Neutrophil (primary cell): ENCODE measurements around the gene BAIAP2L2.

Experiments used
- H3K27ac ChIP-seq: fragments of 200-600 bp; sonication (generic); 2 replicates; pipeline ENCODE4 v1.5.1; 2016; ENCODE audit warnings: mild to moderate bottlenecking, moderate library complexity
- H3K27me3 ChIP-seq: fragments of 200-600 bp; sonication (generic); 2 replicates; pipeline ENCODE4 v1.6.0; 2016; ENCODE audit warnings: mild to moderate bottlenecking
- H3K36me3 ChIP-seq: fragments of 200-600 bp; sonication (generic); 2 replicates; pipeline ENCODE4 v1.5.1; 2017
- H3K4me1 ChIP-seq, 2 experiments: fragments of 200-600 bp in 1 of 2; sonication (generic) in 1 of 2; 1 replicate in 1 of 2; 2 replicates in 1 of 2; pipeline versions ENCODE4 v1.5.1 to v1.6.1; 2013 to 2016; ENCODE audit warnings: low read depth in 1 of 2, low read length in 1 of 2, mild to moderate bottlenecking in 1 of 2, moderate library complexity in 1 of 2; ENCODE audit not compliant: control insufficient read depth in 1 of 2, insufficient read depth in 1 of 2
- H3K4me3 ChIP-seq, 2 experiments: fragments of 200-600 bp in 1 of 2; sonication (generic) in 1 of 2; 1 replicate in 1 of 2; 2 replicates in 1 of 2; pipeline ENCODE4 v1.5.1; 2013 to 2016; ENCODE audit warnings: low read depth in 1 of 2, low read length in 1 of 2, mild to moderate bottlenecking in 1 of 2, moderate library complexity in 1 of 2
- H3K9me3 ChIP-seq: fragments of 200-600 bp; sonication (generic); 2 replicates; pipeline ENCODE4 v1.5.1; 2016
- TF ChIP-seq, protein P1 (sequence below): fragments of 200-600 bp; sonication (generic); IDR thresholded peaks from 2 replicates; pipeline ENCODE4 v1.5.1; 2016; ENCODE audit warnings: antibody characterized with exemption

The BAIAP2L2 gene

GRCh38 chr22:38114484-38115398 is 4.3 kb upstream of the BAIAP2L2 start:
- Histone ChIP-seq H3K4me1 (peaks cover 0 to 3% of the 10 kb centered on the region in 2 experiments), H3K27me3 (no peaks in the 10 kb centered on the region), H3K4me3 (no peak overlapping the region), H3K36me3 (peaks cover 22% of the 10 kb centered on the region), H3K27ac (no peak overlapping the region), H3K9me3 (no peaks in the 10 kb centered on the region)
- TF ChIP-seq, protein P1, sequence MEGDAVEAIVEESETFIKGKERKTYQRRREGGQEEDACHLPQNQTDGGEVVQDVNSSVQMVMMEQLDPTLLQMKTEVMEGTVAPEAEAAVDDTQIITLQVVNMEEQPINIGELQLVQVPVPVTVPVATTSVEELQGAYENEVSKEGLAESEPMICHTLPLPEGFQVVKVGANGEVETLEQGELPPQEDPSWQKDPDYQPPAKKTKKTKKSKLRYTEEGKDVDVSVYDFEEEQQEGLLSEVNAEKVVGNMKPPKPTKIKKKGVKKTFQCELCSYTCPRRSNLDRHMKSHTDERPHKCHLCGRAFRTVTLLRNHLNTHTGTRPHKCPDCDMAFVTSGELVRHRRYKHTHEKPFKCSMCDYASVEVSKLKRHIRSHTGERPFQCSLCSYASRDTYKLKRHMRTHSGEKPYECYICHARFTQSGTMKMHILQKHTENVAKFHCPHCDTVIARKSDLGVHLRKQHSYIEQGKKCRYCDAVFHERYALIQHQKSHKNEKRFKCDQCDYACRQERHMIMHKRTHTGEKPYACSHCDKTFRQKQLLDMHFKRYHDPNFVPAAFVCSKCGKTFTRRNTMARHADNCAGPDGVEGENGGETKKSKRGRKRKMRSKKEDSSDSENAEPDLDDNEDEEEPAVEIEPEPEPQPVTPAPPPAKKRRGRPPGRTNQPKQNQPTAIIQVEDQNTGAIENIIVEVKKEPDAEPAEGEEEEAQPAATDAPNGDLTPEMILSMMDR, result peak; percentile 90

GRCh38 chr22:38112381-38112780 is 1.9 kb upstream of the BAIAP2L2 start:
- H3K9me3 ChIP-seq, result no peaks in the 10 kb centered on the region
- TF ChIP-seq, protein P1, result no peak
- H3K4me1 ChIP-seq, result peaks cover 0 to 3% of the 10 kb centered on the region in 2 experiments
- H3K36me3 ChIP-seq, result peaks cover 19% of the 10 kb centered on the region
- no peak overlapping the region for H3K4me3 ChIP-seq
- H3K27me3 ChIP-seq, result no peaks in the 10 kb centered on the region
- no peak overlapping the region for H3K27ac ChIP-seq

DNA sequence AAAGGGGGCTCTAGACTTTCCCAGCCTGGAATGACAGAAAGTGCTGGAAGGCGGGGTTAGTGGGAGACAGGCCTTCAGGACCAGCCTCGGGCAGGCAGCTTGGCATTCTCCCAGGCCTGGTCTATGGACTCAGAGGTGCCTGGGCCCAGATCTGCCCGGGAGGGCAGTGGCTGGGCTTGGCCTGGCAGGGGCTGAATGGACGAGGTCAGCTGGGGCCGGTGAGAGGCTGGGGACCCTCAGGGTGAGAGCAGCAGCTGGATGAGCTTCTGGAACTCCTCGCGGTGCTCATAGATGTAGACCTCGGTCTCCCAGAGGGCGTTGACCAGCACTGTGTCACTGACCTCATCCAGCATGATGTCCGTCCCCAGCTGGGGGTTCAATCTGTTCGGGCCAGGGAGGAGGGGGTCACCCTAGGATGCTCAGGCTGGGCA is 1.5 kb upstream of the BAIAP2L2 start:
- no peaks in the 10 kb centered on the region for H3K9me3 ChIP-seq
- peaks cover 0 to 3% of the 10 kb centered on the region in 2 experiments for H3K4me1 ChIP-seq
- H3K36me3 ChIP-seq, result peaks cover 19% of the 10 kb centered on the region
- no peak overlapping the region for H3K27ac ChIP-seq
- H3K27me3 ChIP-seq, result no peaks in the 10 kb centered on the region
- TF ChIP-seq, protein P1, result no peak
- no peak overlapping the region for H3K4me3 ChIP-seq

DNA sequence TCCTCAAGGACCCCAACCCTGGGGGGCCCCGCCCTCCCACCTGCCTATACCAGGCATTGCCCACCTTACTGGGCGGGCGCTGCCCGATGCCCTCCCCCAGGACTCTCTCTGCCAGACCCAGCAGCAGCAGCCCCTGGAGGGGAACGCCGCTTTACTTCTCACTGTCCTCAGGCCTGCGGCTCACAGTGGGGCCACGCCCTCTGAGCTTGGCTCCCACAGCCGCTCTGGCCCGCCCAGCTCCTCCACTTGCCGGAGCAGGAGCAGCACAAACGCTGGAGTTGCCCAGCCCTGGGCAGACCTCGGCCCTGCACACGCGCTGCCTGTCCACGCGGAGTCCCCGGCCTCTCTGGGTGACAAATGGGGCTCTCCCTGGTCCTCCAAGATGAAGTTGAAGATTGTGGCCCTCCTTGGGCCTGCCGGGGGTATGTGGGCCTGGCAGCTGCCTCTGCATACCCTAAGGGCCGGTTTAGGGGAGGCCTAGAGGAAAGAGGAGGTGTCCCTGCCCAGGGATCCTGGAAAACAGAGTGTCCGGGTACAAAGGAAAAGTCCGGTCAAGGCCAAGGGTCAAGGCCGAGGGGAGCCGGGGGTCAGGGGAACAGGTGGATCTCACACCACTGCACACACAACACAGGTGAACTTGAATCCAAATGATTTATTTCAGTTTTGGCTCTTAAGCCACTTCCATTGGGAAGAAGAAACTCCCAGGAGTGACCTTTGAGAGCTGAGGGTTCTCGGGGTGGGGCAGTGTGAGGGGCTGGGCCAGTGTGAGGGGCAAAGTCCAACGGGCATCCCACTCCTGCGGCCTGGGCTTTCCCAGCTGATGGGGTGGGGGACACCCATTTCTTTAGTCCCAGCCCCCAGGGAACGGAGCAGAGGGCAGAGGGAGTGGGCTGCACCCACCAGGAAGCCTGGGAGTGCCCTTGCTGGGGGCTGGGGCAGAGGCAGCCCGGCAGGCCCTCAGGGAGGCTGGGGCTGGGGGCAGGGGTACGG is 674 bp upstream of the BAIAP2L2 start:
- peaks cover 0 to 3% of the 10 kb centered on the region in 2 experiments for H3K4me1 ChIP-seq
- H3K9me3 ChIP-seq, result no peaks in the 10 kb centered on the region
- H3K27ac ChIP-seq, result no peak overlapping the region
- H3K36me3 ChIP-seq, result peaks cover 19% of the 10 kb centered on the region
- H3K27me3 ChIP-seq, result no peaks in the 10 kb centered on the region
- TF ChIP-seq, protein P1, result no peak
- H3K4me3 ChIP-seq, result no peak overlapping the region

DNA sequence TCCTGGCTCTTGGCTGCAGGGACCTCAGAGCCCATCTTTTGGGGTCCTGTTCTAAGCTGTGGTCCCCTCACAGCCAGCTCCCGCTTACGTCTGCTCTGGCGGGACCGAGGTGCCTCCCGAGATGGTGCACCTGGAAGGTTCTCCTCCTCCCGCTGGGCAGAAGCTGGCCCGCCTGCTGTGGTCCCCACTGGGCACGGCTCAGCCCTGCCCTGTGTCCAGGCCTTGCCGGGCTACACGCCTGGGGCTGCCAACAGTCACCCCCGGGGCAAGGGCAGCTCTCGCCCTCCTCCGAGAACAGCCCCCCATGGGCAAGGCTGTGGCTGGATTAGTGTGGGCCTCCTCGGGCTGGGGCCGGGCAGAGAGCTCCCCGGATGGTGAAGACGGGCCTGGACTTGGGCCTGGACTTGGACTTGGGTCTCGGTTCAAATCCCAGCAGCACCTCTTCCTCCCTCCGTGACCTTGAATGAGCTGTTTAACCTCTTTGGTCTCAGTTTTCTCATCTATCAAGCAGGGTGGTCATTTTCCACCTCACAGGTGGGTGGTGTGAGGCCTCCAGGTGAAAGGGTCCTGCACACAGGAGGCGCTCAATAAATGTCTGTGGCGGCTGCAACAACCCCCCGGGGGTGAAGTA is 998 bp downstream of the BAIAP2L2 start:
- no peak overlapping the region for H3K27ac ChIP-seq
- no peaks in the 10 kb centered on the region for H3K27me3 ChIP-seq
- no peaks in the 10 kb centered on the region for H3K9me3 ChIP-seq
- H3K4me1 ChIP-seq, result peaks cover 0 to 1% of the 10 kb centered on the region in 2 experiments
- peaks cover 10% of the 10 kb centered on the region for H3K36me3 ChIP-seq
- H3K4me3 ChIP-seq, result no peak overlapping the region
- TF ChIP-seq, protein P1, result no peak
